ENCODE measurements around the gene GLRX2.
"Not testable (repeated sequence)": the region's sequence is repeated elsewhere in the genome, so short reads cannot be mapped to it uniquely, and the experiment has no call there.

Gene GLRX2

GRCh38 chr1:193066606-193067005 lies 38.6 kb downstream of the GLRX2 start:
- no peak for DNase-seq (ENCODE audit: low read depth in 2 of 2)

DNA sequence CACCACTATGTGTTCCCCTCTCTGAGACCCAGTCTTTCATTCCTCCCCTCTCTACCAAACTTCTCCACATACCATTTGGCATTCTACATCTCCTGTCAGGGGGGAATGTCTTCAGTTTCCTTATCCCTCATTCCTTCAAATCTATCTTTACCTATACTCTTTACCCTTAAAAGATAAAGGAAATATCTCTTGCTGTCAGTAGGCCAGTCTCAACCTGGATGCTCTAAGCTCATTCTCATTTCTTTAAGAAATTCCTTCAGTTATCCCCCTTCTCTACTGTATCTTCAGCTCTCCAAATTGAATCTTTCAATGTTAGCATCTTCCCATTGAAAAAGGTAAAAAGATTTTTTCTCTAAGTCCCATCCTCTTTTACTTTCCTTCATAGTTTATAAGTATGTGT lies 39.3 kb downstream of the GLRX2 start:
- no peak for DNase-seq (ENCODE audit: low read depth in 2 of 2)

DNA sequence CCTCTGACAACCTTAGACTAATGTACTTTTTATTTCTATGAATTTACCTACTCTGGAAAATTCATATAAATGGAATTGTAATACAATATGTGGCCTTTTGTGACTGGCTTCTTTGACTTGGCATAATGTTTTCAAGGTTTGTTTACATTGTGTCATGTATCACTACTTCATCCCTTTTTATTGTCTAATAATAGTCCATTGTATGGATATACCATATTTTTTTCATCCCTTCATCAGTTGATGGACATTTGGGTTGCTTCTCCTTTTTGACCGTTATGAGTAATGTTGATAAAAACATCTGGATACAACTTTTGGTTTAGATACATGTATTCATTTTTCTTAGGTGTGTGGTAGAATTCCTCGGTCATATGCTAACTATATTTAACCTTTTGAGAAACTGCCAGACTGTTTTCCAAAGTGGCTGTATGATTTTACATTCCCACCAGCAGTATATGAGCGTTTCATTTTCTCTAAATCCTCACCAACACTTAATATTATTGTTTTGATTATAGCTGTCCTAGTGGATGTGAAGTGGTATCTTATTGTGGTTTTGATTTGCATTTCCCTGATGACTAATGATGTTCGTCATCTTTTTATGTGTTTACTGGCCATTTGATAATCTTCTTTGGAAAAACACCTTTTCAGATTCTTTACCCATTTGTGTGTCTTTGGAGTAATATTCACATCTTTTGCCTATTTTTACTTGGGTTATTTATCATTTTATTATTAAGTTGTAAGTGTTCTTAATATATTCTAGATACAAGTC lies 42.3 kb downstream of the GLRX2 start:
- DNase-seq (ENCODE audit: low read depth in 2 of 2): no peak

DNA sequence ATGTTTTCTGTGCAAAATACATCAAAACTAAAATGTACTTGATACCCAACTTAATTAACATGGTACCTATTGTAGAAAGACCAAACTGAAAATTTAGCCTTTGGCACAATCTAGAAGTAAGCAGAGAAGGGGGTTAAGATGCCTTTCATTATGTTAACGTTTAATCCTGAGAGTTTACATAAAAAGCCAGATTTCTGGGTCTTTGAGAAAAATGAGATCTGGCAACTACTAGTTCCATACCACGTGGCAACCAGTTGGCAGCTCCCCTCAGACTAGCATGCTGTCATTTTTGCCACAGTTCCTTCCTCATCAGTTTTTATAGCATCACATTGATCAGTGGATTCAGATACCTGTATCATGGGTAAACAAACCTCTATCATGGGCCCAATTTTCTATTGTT lies 44.3 kb downstream of the GLRX2 start:
- no peak for DNase-seq (ENCODE audit: low read depth in 2 of 2)

- no peak for DNase-seq (ENCODE audit: low read depth in 2 of 2)
Observed at GRCh38 chr1:193060406-193060805, 44.8 kb downstream of the GLRX2 start.

GRCh38 chr1:193060115-193060403 lies 45.2 kb downstream of the GLRX2 start:
- DNase-seq (ENCODE audit: low read depth in 2 of 2): no peak

GRCh38 chr1:193059282-193060114 lies 45.7 kb downstream of the GLRX2 start, which contains the start of the genes RO60 and UCHL5:
Gene RO60, plus strand, starts transcription at chr1:193059612. Its CDS starts 9,443 bp downstream, at chr1:193069055.
Gene UCHL5, minus strand, starts transcription at chr1:193059360. Its CDS starts 100 bp downstream, at chr1:193059260.
- peak; percentile 92 to 93 for DNase-seq (ENCODE audit: low read depth in 2 of 2)

- peak; percentile 49 to 55 for DNase-seq (ENCODE audit: low read depth in 2 of 2)
Observed at GRCh38 chr1:193058529-193059281, 46.5 kb downstream of the GLRX2 start.

- DNase-seq (ENCODE audit: low read depth in 2 of 2): no peak
Observed at GRCh38 chr1:193054169-193054675, 51.0 kb downstream of the GLRX2 start.

- DNase-seq (ENCODE audit: low read depth in 2 of 2): not testable (repeated sequence)
Observed at GRCh38 chr1:193048913-193049312, 56.3 kb downstream of the GLRX2 start.

Measured in stimulated activated CD8-positive, alpha-beta memory T cell treated with anti-CD3 and anti-CD28 coated beads, Interleukin-7, amount 100 ng/mL, for 4 hours (primary cell).